Trophoblast cell (in vitro differentiated cells and primary cell): ENCODE measurements around the gene SPINK14.

Experiments
- DNase-seq, 2 donors: peaks; one replicate each; pipeline ENCODE4 v3.0.0-alpha.2; 2016
- H2AFZ ChIP-seq: 2 replicates; pipeline ENCODE4 v1.6.1; 2013; ENCODE audit warnings: low read length, moderate library complexity, mild to moderate bottlenecking; ENCODE audit not compliant: insufficient read depth, poor library complexity
- H2AK5ac ChIP-seq: 2 replicates; pipeline ENCODE4 v1.6.1; 2013; ENCODE audit warnings: mild to moderate bottlenecking, low read length
- H2BK120ac ChIP-seq: 2 replicates; pipeline ENCODE4 v1.6.1; 2013; ENCODE audit warnings: low read length, mild to moderate bottlenecking, moderate library complexity; ENCODE audit not compliant: insufficient read depth, poor library complexity
- H2BK12ac ChIP-seq: 2 replicates; pipeline ENCODE4 v1.6.1; 2013; ENCODE audit warnings: mild to moderate bottlenecking, low read length, moderate library complexity
- H2BK5ac ChIP-seq: 2 replicates; pipeline ENCODE4 v1.6.1; 2013; ENCODE audit warnings: low read length, low read depth, moderate library complexity, mild to moderate bottlenecking; ENCODE audit not compliant: poor library complexity
- H3K14ac ChIP-seq: 2 replicates; pipeline ENCODE4 v1.6.1; 2013; ENCODE audit warnings: mild to moderate bottlenecking, low read length
- H3K18ac ChIP-seq: 2 replicates; pipeline ENCODE4 v1.6.1; 2013; ENCODE audit warnings: mild to moderate bottlenecking, low read length
- H3K23ac ChIP-seq: 2 replicates; pipeline ENCODE4 v1.6.1; 2013; ENCODE audit warnings: low read length
- H3K27ac ChIP-seq: 2 replicates; pipeline ENCODE4 v1.5.1; 2013; ENCODE audit warnings: low read depth, mild to moderate bottlenecking, inconsistent platforms, low read length, moderate library complexity
- H3K27me3 ChIP-seq: 2 replicates; pipeline ENCODE4 v1.6.1; 2013; ENCODE audit warnings: inconsistent platforms, mild to moderate bottlenecking, low read length, moderate library complexity; ENCODE audit not compliant: insufficient read depth
- H3K36me3 ChIP-seq, 2 experiments: 1 replicate in 1 of 2; 2 replicates in 1 of 2; pipeline ENCODE4 v1.6.1; 2013; ENCODE audit warnings: low read length in 2 of 2, mild to moderate bottlenecking in 2 of 2, moderate library complexity in 1 of 2; ENCODE audit not compliant: insufficient read depth in 2 of 2, control insufficient read depth in 1 of 2
- H3K4ac ChIP-seq: 2 replicates; pipeline ENCODE4 v1.6.1; 2013; ENCODE audit warnings: low read depth, mild to moderate bottlenecking, low read length, moderate library complexity
- H3K4me1 ChIP-seq, 2 experiments: 1 replicate in 1 of 2; 2 replicates in 1 of 2; pipeline ENCODE4 v1.6.1; 2013; ENCODE audit warnings: low read length in 2 of 2, mild to moderate bottlenecking in 2 of 2, moderate library complexity in 1 of 2; ENCODE audit not compliant: insufficient read depth in 2 of 2, control insufficient read depth in 1 of 2
- H3K4me2 ChIP-seq: 2 replicates; pipeline ENCODE4 v1.6.1; 2013; ENCODE audit warnings: inconsistent platforms, mild to moderate bottlenecking, low read length, moderate library complexity
- H3K4me3 ChIP-seq: 2 replicates; pipeline ENCODE4 v1.5.1; 2013; ENCODE audit warnings: mild to moderate bottlenecking, low read depth, low read length, inconsistent platforms
- H3K79me1 ChIP-seq: one replicate; pipeline ENCODE4 v1.6.1; 2013; ENCODE audit warnings: low read length
- H3K79me2 ChIP-seq: 2 replicates; pipeline ENCODE4 v1.6.1; 2013; ENCODE audit warnings: low read length, mild to moderate bottlenecking; ENCODE audit not compliant: control insufficient read depth, insufficient read depth, poor library complexity
- H3K9ac ChIP-seq: 2 replicates; pipeline ENCODE4 v1.6.1; 2013; ENCODE audit warnings: mild to moderate bottlenecking, low read length
- H3K9me3 ChIP-seq: 2 replicates; pipeline ENCODE4 v1.6.1; 2013; ENCODE audit warnings: low read depth, mild to moderate bottlenecking, control low read depth, inconsistent platforms, low read length; ENCODE audit not compliant: insufficient read depth
- H4K12ac ChIP-seq: 2 replicates; pipeline ENCODE4 v1.6.1; 2013; ENCODE audit warnings: low read depth, mild to moderate bottlenecking, low read length, moderate library complexity
- H4K8ac ChIP-seq: 2 replicates; pipeline ENCODE4 v1.6.1; 2013; ENCODE audit warnings: low read depth, mild to moderate bottlenecking, low read length, moderate library complexity
- H4K91ac ChIP-seq: one replicate; pipeline ENCODE4 v1.6.1; 2013; ENCODE audit warnings: low read depth, mild to moderate bottlenecking, low read length, moderate library complexity
- WGBS: extraction: QIAGEN DNeasy Blood & Tissue Kit; methylation state at CpG from one replicate; pipeline ENCODE4 v1.1.7; 2013; ENCODE audit warnings: missing lambda C conversion rate; ENCODE audit not compliant: insufficient read length, insufficient coverage; ENCODE audit errors: extremely low coverage; 5-methylcytosine and 5-hydroxymethylcytosine counted together

The SPINK14 gene

DNA sequence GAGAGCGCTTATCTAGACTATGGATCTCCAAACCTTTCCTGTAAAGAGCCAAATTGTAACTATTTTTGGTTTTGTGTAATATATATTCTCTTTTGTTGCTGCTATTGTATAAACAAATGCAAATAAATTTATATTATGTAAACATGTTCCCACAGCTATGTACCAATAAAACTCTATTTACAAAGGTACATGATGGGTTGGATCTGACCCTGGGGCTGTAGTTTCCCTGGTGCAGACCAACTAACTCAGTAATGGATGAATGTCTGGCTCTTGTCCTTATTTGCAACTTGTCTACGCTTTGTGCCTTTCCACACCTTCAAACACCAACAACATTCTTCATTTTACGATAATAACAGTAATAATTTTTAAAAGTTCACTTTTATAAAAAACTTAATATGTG is 27.5 kb upstream of the SPINK14 start:
- H2BK120ac ChIP-seq: no peak overlapping the region
- H3K4me3 ChIP-seq: no peak overlapping the region
- H2BK12ac ChIP-seq: no peak overlapping the region
- no peak overlapping the region for H3K14ac ChIP-seq
- no peaks in the 10 kb centered on the region for H3K9me3 ChIP-seq
- no peak overlapping the region for H3K18ac ChIP-seq
- no peak overlapping the region for H2BK5ac ChIP-seq
- WGBS: 89% methylated on average over 1 of the region's 3 CpGs
- no peak overlapping the region for H3K4me2 ChIP-seq
- no peaks in the 10 kb centered on the region for H3K36me3 ChIP-seq
- no peaks in the 10 kb centered on the region for H3K4me1 ChIP-seq
- H3K27me3 ChIP-seq: no peaks in the 10 kb centered on the region
- no peak overlapping the region for H2AFZ ChIP-seq
- no peak overlapping the region for H4K12ac ChIP-seq
- DNase-seq: no peak
- H3K27ac ChIP-seq: no peak overlapping the region
- H3K79me2 ChIP-seq: no peaks in the 10 kb centered on the region
- H3K23ac ChIP-seq: no peak overlapping the region
- H3K4ac ChIP-seq: no peak overlapping the region
- no peak overlapping the region for H2AK5ac ChIP-seq
- no peak overlapping the region for H4K91ac ChIP-seq
- H4K8ac ChIP-seq: no peak overlapping the region
- H3K9ac ChIP-seq: no peak overlapping the region
- no peaks in the 10 kb centered on the region for H3K79me1 ChIP-seq

DNA sequence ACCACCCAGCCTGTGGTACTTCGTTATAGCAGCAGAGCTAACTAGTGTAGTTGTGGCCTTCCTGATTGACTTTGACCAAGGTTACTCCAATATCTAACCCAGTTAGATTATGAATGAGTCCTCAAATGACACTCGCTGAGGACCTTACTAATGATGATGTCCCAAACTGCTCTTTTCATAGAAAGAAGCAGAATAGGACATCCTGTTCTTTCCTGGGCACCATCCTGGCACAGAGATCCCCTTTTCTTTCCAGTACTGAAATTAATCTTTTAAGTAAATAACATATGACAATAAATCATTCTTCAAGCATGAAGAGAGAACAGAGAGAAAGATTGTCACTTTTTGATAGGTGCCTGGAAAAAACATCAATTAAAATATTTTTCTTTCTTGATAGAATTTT is 26.7 kb upstream of the SPINK14 start:
- no peak for DNase-seq
- Histone ChIP-seq H3K27me3 (no peaks in the 10 kb centered on the region), H3K36me3 (no peaks in the 10 kb centered on the region), H2BK120ac (no peak overlapping the region), H2AK5ac (no peak overlapping the region), H4K91ac (no peak overlapping the region), H3K4me1 (peaks cover 0 to 3% of the 10 kb centered on the region in 2 experiments), H3K14ac (no peak overlapping the region), H3K9me3 (no peaks in the 10 kb centered on the region), H4K8ac (no peak overlapping the region), H3K79me1 (peaks cover 3% of the 10 kb centered on the region), H3K79me2 (no peaks in the 10 kb centered on the region), H3K23ac (no peak overlapping the region), H2BK5ac (no peak overlapping the region), H3K9ac (no peak overlapping the region), H3K4me3 (no peak overlapping the region), H3K18ac (no peak overlapping the region), H3K4me2 (no peak overlapping the region), H2AFZ (no peak overlapping the region), H2BK12ac (no peak overlapping the region), H4K12ac (no peak overlapping the region), H3K4ac (no peak overlapping the region), H3K27ac (no peak overlapping the region)
- WGBS: no CpG with 5 or more reads among the region's 2 CpGs

DNA sequence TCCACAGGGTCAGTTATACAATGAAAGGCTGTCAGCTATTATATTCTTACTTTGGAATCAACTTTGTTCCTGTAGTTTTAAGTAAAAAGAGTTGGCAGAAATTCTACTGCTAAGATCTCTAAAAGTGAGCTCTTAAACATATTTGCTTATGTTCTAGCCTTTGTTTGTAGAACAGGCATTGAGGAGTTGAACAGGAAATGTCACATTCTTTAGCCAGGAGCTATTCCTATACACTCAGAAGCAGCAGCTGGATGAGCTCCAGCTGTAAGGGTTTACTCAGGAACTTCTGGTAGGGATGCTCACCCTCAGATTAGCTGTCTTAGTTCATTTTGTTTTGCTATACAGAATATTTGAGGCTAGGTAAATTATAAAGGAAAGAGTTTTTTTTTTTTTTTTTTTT is 22.4 kb upstream of the SPINK14 start:
- H4K12ac ChIP-seq: no peak overlapping the region
- no peaks in the 10 kb centered on the region for H3K79me2 ChIP-seq
- no peak overlapping the region for H2BK120ac ChIP-seq
- no peaks in the 10 kb centered on the region for H3K9me3 ChIP-seq
- no peak overlapping the region for H3K4me3 ChIP-seq
- H2BK12ac ChIP-seq: no peak overlapping the region
- no peak overlapping the region for H2AK5ac ChIP-seq
- H3K27me3 ChIP-seq: no peaks in the 10 kb centered on the region
- H3K27ac ChIP-seq: no peak overlapping the region
- H2BK5ac ChIP-seq: no peak overlapping the region
- H3K4ac ChIP-seq: no peak overlapping the region
- no peak overlapping the region for H4K8ac ChIP-seq
- peaks cover 6% of the 10 kb centered on the region for H3K79me1 ChIP-seq
- peak; percentile 76 to 92 for DNase-seq
- no peak overlapping the region for H3K18ac ChIP-seq
- H3K4me1 ChIP-seq: peaks cover 0 to 5% of the 10 kb centered on the region in 2 experiments
- H3K9ac ChIP-seq: no peak overlapping the region
- H3K36me3 ChIP-seq: no peaks in the 10 kb centered on the region
- H3K4me2 ChIP-seq: no peak overlapping the region
- no peak overlapping the region for H4K91ac ChIP-seq
- H2AFZ ChIP-seq: no peak overlapping the region
- H3K23ac ChIP-seq: no peak overlapping the region
- H3K14ac ChIP-seq: no peak overlapping the region

DNA sequence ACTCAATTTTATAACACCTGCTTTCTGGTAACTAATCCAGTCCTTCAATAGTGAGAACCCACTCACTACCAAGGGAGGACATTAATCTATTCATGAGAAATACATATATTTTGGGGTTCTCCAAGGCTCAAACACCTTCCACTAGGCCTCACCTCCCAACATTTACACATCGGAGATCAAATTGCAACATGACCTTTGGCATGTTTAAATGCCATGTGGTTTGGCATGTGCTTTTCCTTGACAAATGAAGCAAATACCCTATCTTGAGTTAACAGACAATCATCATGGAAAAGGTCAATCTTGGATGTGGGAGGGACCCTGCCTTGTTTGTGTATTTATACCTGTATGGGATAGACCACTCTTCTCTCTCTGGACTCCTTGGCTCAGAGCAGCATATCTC is 21.9 kb upstream of the SPINK14 start:
- Histone ChIP-seq H3K14ac (no peak overlapping the region), H2AK5ac (no peak overlapping the region), H4K91ac (no peak overlapping the region), H3K4me3 (no peak overlapping the region), H2BK120ac (peak overlapping the region; percentile 38), H3K79me2 (no peaks in the 10 kb centered on the region), H2BK5ac (no peak overlapping the region), H2BK12ac (peak overlapping the region; percentile 50), H3K23ac (no peak overlapping the region), H4K12ac (no peak overlapping the region), H4K8ac (no peak overlapping the region), H3K27me3 (no peaks in the 10 kb centered on the region), H3K4me2 (no peak overlapping the region), H3K9ac (no peak overlapping the region), H3K18ac (no peak overlapping the region), H3K36me3 (no peaks in the 10 kb centered on the region), H3K4me1 (peaks cover 0 to 5% of the 10 kb centered on the region in 2 experiments), H3K9me3 (no peaks in the 10 kb centered on the region), H3K27ac (no peak overlapping the region), H2AFZ (no peak overlapping the region), H3K79me1 (peaks cover 6% of the 10 kb centered on the region), H3K4ac (no peak overlapping the region)
- WGBS: no CpG with 5 or more reads among the region's 1 CpG
- no peak for DNase-seq
